WTC11 (cell line): ENCODE data around the gene PDZRN3.

ENCODE experiments used
- ATF6 ChIP-seq: sonication (generic); formaldehyde crosslinking; IDR thresholded peaks from 2 replicates; pipeline ENCODE4 v1.8.1; 2023; ENCODE audit warnings: mild to moderate bottlenecking, missing genetic modification reagents
- CTCF ChIP-seq: fragments of 200-600 bp; IDR thresholded peaks from 2 replicates; pipeline ENCODE4 v1.8.0; 2022; ENCODE audit warnings: antibody characterized with exemption
- FOXJ3 ChIP-seq: sonication (generic); formaldehyde crosslinking; IDR thresholded peaks from 2 replicates; pipeline ENCODE4 v1.9.0; 2021; ENCODE audit warnings: missing genetic modification reagents, mild to moderate bottlenecking, borderline replicate concordance

GRCh38 chr3:73383470-73384049 lies 241.2 kb downstream of the PDZRN3 start:
- TF ChIP-seq CTCF (no peak), ATF6 (CRISPR knock-in tag) (no peak), FOXJ3 (no peak)
